Ascending aorta (tissue), 2 donors: Measurements from ENCODE around the gene ATP5MC2. TPM values are rescaled to one million over a fixed set of nuclear protein-coding genes. Genes with fewer than 3 reads are reported as not detected.

Experiments used
- DNase-seq, 2 donors: peaks; one replicate each; pipeline ENCODE4 v3.0.0-alpha.2; 2019; ENCODE audit warnings: low spot score in 2 of 2
- H3K27ac ChIP-seq, 2 donors: fragments of 200-600 bp; sonication (generic); one replicate each; pipeline ENCODE4 v1.5.1; 2016 to 2017; ENCODE audit warnings: mild to moderate bottlenecking in 1 of 2
- H3K27me3 ChIP-seq: fragments of 200-600 bp; sonication (generic); one replicate; pipeline ENCODE4 v1.5.1; 2017
- H3K36me3 ChIP-seq, 2 donors: fragments of 200-600 bp; sonication (generic); one replicate each; pipeline ENCODE4 v1.5.1; 2016
- H3K4me1 ChIP-seq, 2 donors: fragments of 200-600 bp; sonication (generic); one replicate each; pipeline ENCODE4 v1.5.1; 2016 to 2017; ENCODE audit warnings: mild to moderate bottlenecking in 1 of 2
- H3K4me3 ChIP-seq, 2 donors: fragments of 200-600 bp; sonication (generic); one replicate each; pipeline ENCODE4 v1.5.1; 2016 to 2017; ENCODE audit warnings: mild to moderate bottlenecking in 1 of 2
- H3K9me3 ChIP-seq, 2 donors: fragments of 200-600 bp; sonication (generic); one replicate each; pipeline ENCODE4 v1.5.1; 2016
- intact Hi-C: fragments of 100-400 bp; cut with DNase I; formaldehyde crosslinking; loops from one replicate; pipeline ENCODE4 v1.15.1; 2023
- total RNA-seq: library from RNA; depleted of rRNA; stranded (reverse); fragments of >200 nt; gene quantifications from one replicate; pipeline ENCODE4 v1.1.0, GENCODE V29; 2016
- TF ChIP-seq, protein P1 (sequence below), 3 experiments: fragments of 200-600 bp in 2 of 3; fragments of 450-650 bp in 1 of 3; sonication (generic) in 2 of 3; IDR thresholded peaks; one replicate each; pipeline ENCODE4 v1.5.1; 2016 to 2019; ENCODE audit warnings: antibody characterized with exemption in 3 of 3, mild to moderate bottlenecking in 1 of 3, moderate library complexity in 1 of 3

Gene ATP5MC2
- total RNA-seq, 1 donor from 2014 or later: 284 TPM

DNA sequence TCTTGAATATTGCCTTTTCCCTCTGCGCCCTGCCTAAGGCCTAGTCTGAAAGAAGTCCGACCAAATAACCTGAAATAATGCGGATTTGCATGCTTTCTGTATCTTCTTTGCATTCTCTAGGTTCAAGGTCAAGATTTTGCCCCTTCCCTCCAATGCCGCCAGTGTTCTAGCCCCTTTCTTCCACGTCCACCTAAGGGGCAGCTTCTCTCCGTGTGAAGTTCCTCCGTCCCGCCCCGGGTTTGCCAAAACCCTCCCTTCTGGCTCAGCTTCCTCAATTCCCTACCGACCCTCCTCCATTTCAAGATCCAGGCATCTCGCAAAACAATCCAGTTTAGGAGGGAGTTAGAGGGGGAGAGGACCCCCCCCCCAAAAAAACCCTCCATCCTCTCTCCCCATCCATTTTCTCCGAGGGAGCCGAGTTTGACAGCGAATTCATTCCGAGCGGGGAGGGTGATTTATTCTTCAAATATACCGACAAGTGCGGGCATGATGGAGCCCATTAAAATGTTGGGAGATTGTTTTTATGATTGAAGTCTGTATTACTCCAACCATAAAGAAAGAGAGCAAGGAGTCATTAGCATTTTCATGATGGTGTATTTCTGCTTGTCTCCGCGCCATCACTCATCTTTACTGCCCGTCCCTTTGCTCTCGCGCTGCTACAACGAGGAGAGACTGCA lies 20.9 kb upstream of the ATP5MC2 start:
- Histone ChIP-seq H3K27ac (no peak overlapping the region), H3K4me1 (peaks cover 0 to 6% of the 10 kb centered on the region in 2 donors), H3K4me3 (peak overlapping the region in 1 of 2 donors; percentile 37), H3K9me3 (no peaks in the 10 kb centered on the region), H3K27me3 (peaks cover 8% of the 10 kb centered on the region), H3K36me3 (no peaks in the 10 kb centered on the region)
- DNase-seq: no peak
- intact Hi-C loops: no loop called here
- TF ChIP-seq, protein P1, sequence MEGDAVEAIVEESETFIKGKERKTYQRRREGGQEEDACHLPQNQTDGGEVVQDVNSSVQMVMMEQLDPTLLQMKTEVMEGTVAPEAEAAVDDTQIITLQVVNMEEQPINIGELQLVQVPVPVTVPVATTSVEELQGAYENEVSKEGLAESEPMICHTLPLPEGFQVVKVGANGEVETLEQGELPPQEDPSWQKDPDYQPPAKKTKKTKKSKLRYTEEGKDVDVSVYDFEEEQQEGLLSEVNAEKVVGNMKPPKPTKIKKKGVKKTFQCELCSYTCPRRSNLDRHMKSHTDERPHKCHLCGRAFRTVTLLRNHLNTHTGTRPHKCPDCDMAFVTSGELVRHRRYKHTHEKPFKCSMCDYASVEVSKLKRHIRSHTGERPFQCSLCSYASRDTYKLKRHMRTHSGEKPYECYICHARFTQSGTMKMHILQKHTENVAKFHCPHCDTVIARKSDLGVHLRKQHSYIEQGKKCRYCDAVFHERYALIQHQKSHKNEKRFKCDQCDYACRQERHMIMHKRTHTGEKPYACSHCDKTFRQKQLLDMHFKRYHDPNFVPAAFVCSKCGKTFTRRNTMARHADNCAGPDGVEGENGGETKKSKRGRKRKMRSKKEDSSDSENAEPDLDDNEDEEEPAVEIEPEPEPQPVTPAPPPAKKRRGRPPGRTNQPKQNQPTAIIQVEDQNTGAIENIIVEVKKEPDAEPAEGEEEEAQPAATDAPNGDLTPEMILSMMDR (IDR thresholded peaks at IDR 0.05): no peak

DNA sequence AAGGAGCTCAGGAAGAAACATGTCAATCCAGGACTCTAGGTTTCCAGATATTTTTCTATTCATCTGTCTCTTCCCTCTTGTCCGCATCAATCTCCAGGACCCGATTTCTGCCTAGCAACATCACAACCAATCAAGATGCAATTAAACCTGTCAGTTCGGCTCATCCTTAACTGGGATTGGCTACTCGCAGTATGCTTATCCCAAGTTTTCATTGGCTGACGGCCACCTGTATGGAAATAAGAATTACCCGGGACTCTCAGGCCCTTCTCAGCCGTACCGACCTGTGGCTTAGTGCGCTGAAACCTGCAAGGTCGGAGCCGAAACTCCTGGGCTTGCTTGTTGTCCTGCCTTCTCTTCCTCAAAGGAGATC lies 20.4 kb upstream of the ATP5MC2 start:
- no peak for DNase-seq
- H3K4me1 ChIP-seq: peaks cover 0 to 6% of the 10 kb centered on the region in 2 donors
- H3K36me3 ChIP-seq: no peaks in the 10 kb centered on the region
- TF ChIP-seq, protein P1 (IDR thresholded peaks at IDR 0.05): no peak
- intact Hi-C loops: no loop called here
- peaks cover 8% of the 10 kb centered on the region for H3K27me3 ChIP-seq
- H3K27ac ChIP-seq: no peak overlapping the region
- H3K9me3 ChIP-seq: no peaks in the 10 kb centered on the region
- peak overlapping the region in 1 of 2 donors; percentile 37 for H3K4me3 ChIP-seq

DNA sequence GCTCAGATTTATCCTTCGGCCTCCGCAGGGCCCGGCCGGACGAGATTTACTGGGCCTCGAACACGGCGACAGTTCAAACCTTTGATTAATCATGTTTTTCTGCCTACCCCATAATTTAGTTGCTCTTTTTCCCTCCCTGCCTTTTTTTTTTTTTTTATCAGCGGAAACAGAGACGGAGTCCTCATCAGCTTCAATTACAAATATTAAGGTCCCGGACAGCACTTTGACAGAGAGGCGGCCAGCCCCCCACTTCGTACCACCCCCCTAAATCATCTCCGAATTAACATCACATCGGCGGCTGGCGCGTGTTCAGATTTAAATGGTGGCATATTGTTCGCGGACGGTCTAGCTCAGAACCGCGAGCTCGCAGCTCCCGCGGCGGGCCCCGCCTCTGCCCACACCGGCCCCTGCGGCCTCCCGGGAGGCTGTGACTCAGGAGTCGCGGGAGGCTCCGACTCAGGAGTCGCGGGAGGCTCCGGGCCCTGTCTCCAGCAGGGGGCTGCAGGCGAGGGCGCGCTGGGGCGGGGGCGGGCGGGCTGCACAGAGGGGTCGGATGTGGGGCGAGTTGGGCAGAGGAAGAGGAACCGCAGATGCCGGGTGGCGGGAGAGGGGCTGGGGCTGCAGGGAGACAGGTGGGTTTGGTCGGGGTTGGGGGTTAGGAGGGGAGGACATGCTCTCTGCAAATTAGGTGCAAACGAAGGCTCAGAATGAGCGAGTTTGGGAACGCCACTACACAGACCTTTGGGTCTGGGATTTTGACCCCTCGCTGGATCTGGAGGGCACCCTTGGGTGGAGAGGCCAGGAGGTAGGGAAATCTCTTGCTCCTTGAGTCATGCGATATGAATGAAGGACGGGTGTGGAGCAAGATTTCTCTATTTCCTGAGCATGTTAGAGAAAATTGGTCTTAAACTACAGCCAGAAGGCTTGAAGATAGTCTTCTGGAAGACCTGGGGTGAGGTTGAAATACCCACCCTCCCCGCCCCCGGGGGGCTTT lies 19.6 kb upstream of the ATP5MC2 start:
- H3K4me1 ChIP-seq: peaks cover 0 to 6% of the 10 kb centered on the region in 2 donors
- H3K27ac ChIP-seq: no peak overlapping the region
- no peaks in the 10 kb centered on the region for H3K9me3 ChIP-seq
- intact Hi-C loops: no loop called here
- no peak for DNase-seq
- no peaks in the 10 kb centered on the region for H3K36me3 ChIP-seq
- peaks cover 8% of the 10 kb centered on the region for H3K27me3 ChIP-seq
- H3K4me3 ChIP-seq: peak overlapping the region; percentile 35 to 37
- TF ChIP-seq, protein P1 (IDR thresholded peaks at IDR 0.05): peak in 2 of 3 experiments; percentile 14 to 20

DNA sequence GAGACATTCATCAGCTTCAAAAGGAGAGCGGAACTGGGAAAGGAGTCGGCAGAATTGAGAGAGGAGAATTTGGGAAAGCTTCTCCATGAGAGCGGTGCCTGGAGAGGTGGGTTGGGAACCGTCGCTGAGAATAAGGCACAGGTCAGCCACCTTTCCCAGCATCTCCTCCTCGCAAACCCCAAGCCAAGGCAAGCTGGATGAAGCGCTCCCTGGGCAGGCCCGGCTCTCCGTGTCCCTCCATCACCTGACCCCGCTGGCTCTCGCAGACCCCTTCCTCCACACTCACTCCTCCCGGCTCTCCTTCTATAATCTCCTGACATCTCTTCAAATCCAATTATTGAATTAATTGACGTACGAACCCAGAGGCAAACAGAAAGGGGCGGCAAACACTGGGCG lies 18.9 kb upstream of the ATP5MC2 start:
- H3K27ac ChIP-seq: no peak overlapping the region
- H3K4me3 ChIP-seq: no peak overlapping the region
- H3K4me1 ChIP-seq: peaks cover 0 to 6% of the 10 kb centered on the region in 2 donors
- intact Hi-C loops: no loop called here
- no peaks in the 10 kb centered on the region for H3K36me3 ChIP-seq
- TF ChIP-seq, protein P1 (IDR thresholded peaks at IDR 0.05): no peak
- peaks cover 8% of the 10 kb centered on the region for H3K27me3 ChIP-seq
- H3K9me3 ChIP-seq: no peaks in the 10 kb centered on the region
- no peak for DNase-seq

DNA sequence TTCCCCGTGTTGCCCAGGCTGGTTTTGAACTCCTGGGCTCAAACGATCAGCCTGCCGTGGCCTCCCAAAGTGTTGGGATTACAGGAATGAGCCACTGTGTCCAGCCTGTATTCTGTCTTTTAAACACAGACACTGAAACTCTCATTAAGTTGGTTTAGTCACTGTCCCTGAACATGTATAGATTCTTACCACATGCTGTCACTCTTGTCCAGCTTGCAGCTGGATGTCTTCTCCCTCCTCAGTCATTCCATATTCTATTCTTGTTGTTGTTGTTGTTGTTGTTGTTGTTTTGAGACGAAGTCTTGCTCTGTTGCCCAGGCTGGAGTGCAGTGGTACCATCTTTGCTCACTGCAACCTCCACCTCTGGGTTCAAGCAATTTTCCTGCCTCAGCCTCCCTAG lies 12.3 kb upstream of the ATP5MC2 start:
- Histone ChIP-seq H3K4me1 (peaks cover 0 to 5% of the 10 kb centered on the region in 2 donors), H3K4me3 (no peak overlapping the region), H3K9me3 (no peaks in the 10 kb centered on the region), H3K36me3 (no peaks in the 10 kb centered on the region), H3K27me3 (no peaks in the 10 kb centered on the region), H3K27ac (no peak overlapping the region)
- TF ChIP-seq, protein P1 (IDR thresholded peaks at IDR 0.05): no peak
- intact Hi-C loops: no loop called here
- no peak for DNase-seq
